ENCODE data around the gene SRM.
"Not testable (repeated sequence)": the region's sequence is repeated elsewhere in the genome, so short reads cannot be mapped to it uniquely, and the experiment has no call there.

Gene SRM

GRCh38 chr1:11059968-11060830, at the start of gene SRM:
Gene SRM, minus strand, starts transcription at chr1:11060018. Its CDS starts 75 bp downstream, at chr1:11059943.
- DNase-seq (ENCODE audit: low spot score), result peak; percentile 78
- no peak for FAIRE-seq

GRCh38 chr1:11109047-11109760, 49.4 kb upstream of the SRM start:
- FAIRE-seq (no peak), DNase-seq (ENCODE audit: low spot score) (no peak)

GRCh38 chr1:11107599-11107998, 47.8 kb upstream of the SRM start:
- DNase-seq (ENCODE audit: low spot score) (no peak), FAIRE-seq (no peak)

DNA sequence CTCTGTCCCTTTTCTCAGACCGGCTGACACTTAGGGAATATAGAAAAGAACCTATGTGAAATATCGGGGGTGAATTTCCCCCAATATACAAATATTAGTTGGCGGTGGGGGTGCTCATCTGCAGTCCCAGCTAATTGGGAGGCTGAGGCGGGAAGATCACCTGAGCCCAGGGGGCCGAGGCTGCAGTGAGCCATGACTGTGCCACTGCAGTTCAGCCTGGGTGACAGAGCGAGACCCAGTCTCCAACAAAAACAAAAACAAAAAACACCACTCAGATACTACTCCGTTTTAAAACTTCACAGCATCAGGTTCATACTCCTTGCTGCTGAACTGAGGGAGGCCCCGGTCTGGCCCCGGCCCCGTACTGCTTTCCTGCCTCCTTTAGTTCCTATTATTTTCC, 45.8 kb upstream of the SRM start:
- FAIRE-seq (no peak), DNase-seq (ENCODE audit: low spot score) (no peak)

DNA sequence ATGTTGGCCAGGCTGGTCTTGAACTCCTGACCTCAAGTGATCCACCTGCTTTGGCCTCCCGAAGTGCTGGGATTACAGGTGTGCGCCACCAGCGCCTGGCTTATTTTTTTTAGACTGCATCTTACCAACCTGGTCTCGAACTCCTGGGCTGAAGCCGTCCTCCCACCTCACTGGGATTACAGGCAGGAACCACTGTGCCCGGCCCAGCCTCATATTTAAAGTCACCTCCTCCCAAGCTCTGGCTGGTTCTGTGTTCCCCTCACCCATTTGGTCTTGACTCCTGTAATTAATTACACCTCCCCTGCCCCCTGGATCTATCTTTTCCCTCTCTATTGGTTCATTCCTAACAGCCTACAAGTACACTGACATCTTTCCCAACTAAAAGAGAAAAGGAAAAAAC, 41.5 kb upstream of the SRM start:
- FAIRE-seq, result no peak
- DNase-seq (ENCODE audit: low spot score), result no peak

- not testable (repeated sequence) for DNase-seq (ENCODE audit: low spot score); FAIRE-seq
Observed at GRCh38 chr1:11100806-11101205, 41.0 kb upstream of the SRM start.

GRCh38 chr1:11100149-11100493, 40.3 kb upstream of the SRM start:
- DNase-seq (ENCODE audit: low spot score) (no peak), FAIRE-seq (no peak)

- peak; percentile 74 for DNase-seq (ENCODE audit: low spot score)
- FAIRE-seq, result no peak
Observed at GRCh38 chr1:11099310-11100148, 39.7 kb upstream of the SRM start, which contains the start of gene EXOSC10. Gene EXOSC10, minus strand, starts transcription at chr1:11099869. Its CDS starts 38 bp downstream, at chr1:11099831.

DNA sequence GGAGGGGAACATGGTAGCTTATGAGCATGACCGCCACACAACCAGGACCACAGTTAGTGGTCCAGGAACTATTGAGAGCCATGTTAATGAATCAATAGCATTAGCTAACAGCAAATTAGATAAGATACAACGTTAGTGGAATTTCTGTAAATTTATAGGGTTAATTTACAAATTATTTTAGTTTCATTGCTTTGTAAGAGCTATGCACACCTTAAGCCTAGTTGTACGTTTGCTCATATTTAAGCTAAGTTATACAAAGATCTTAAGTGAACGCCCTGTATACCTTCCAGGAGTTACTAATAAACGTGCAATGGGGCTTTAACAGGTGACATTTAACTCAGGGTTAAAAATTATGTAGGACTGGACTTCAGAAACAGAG, 39.1 kb upstream of the SRM start:
- DNase-seq (ENCODE audit: low spot score) (no peak), FAIRE-seq (no peak)

DNA sequence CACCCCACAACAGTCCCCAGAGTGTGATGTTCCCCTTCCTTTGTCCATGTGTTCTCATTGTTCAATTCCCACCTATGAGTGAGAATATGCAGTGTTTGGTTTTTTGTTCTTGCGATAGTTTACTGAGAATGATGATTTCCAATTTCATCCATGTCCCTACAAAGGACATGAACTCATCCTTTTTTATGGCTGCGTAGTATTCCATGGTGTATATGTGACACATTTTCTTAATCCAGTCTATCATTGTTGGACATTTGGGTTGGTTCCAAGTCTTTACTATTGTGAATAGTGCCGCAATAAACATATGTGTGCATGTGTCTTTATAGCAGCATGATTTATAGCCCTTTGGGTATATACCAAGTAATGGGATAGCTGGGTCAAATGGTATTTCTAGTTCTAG, 24.0 kb upstream of the SRM start:
- FAIRE-seq, result not testable (repeated sequence)

GRCh38 chr1:11080931-11081330, 21.1 kb upstream of the SRM start:
- FAIRE-seq (no peak), DNase-seq (ENCODE audit: low spot score) (no peak)

More for the DNA sequence above, 24.0 kb upstream of the SRM start:
- DNase-seq (ENCODE audit: low spot score), result not testable (repeated sequence)

DNA sequence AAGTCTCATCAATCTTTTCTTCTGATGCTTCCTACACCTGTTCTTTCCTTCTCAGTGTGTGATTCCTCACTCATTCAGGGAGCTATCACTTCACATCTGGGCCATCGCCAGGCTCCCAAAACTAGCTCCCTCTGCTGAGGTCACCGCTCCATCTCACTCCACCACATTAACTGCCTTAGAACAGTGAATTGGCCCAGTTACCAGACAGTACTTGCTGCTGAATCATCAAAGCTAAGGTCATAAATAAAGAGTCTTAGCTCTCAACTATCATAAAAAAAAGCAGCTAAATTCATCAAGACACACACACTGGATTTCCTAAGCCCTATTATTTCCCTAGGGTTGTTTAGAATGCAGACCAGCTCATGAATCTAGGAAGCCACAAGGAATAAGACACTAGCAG, 18.8 kb upstream of the SRM start:
- DNase-seq (ENCODE audit: low spot score) (no peak), FAIRE-seq (no peak)

- FAIRE-seq; DNase-seq (ENCODE audit: low spot score): not testable (repeated sequence)
Observed at GRCh38 chr1:11073398-11073797, 13.6 kb upstream of the SRM start.

DNA sequence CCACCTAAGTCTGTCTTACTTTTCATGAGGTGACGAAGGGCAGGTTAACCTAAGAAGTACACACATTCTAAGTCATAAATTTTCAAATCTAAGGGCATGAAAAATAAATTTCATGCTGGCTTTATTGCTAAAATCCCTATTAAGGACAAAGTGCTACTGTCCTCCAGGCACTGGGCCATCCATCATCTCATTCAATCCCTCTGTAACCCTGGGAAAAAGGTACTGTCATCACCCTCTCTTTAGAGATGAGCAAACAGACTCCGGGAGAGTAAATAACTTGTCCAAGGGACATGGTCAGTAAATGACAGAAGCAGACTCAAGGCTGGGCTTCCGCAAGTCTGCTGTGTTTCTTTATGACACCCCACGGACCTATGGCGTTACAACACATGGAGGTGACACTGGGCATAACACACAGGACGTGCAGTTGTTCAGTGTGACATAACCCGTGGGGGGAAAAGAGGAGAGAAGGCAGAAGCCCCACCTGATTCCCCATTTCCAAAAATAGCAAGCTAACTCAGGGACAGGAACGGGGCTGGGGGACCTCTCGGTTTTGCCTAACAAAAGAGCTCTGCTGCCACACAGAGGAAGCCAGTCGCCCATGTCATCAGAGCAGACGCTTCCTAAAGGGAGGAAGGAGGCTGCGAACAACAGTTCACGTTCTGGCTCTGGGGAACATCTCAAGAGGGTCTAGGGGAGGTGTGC, 12.5 kb upstream of the SRM start:
- DNase-seq (ENCODE audit: low spot score), result no peak
- FAIRE-seq, result no peak

- no peak for FAIRE-seq
- DNase-seq (ENCODE audit: low spot score), result no peak
Observed at GRCh38 chr1:11071463-11072215, 11.8 kb upstream of the SRM start.

DNA sequence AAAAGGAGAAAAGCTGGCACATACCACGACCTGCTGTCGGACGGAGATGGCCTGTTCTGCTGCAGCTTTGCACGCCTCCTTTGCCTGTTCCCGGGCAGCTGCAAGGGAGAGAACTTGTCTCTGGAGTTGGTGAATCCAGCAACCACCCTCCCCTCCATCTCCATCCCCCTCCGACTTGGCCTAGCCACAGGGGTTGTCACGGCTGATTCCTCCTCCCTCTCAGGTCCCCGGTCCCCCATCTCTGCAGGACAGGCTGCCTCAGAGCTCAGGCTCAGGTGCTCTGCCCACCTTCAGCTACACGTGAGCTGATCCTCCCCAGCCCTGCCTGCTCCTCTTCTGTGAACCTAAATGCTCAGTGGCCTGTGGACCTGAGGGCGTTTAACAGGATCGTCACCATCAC, 11.1 kb upstream of the SRM start:
- DNase-seq (ENCODE audit: low spot score) (no peak), FAIRE-seq (no peak)

- DNase-seq (ENCODE audit: low spot score) (no peak), FAIRE-seq (no peak)
Observed at GRCh38 chr1:11068600-11069473, 9.0 kb upstream of the SRM start.

- FAIRE-seq (no peak), DNase-seq (ENCODE audit: low spot score) (no peak)
Observed at GRCh38 chr1:11067716-11068599, 8.1 kb upstream of the SRM start.
